Measurements from ENCODE around the gene PFDN1.

The PFDN1 gene

GRCh38 chr5:140266471-140267200, 36.3 kb downstream of the PFDN1 start:
- DNase-seq (ENCODE audit: low spot score), result no peak
- TF ChIP-seq CTCF (IDR thresholded peaks at IDR 0.05; ENCODE audit: extremely low read depth, insufficient read depth, missing control alignments), result no peak
- in situ Hi-C loops (cut with MboI; ENCODE audit: low pct_unique_long_range_greater_than_20kb, low sequenced_read_pairs, unreplicated experiment), result no loop called here

GRCh38 chr5:140265845-140266244, 37.1 kb downstream of the PFDN1 start:
- no peak for TF ChIP-seq CTCF (IDR thresholded peaks at IDR 0.05; ENCODE audit: extremely low read depth, insufficient read depth, missing control alignments)
- in situ Hi-C loops (cut with MboI; ENCODE audit: low pct_unique_long_range_greater_than_20kb, low sequenced_read_pairs, unreplicated experiment), result no loop called here
- DNase-seq (ENCODE audit: low spot score), result no peak

- TF ChIP-seq CTCF (IDR thresholded peaks at IDR 0.05; ENCODE audit: extremely low read depth, insufficient read depth, missing control alignments), result no peak
- in situ Hi-C loops (cut with MboI; ENCODE audit: low pct_unique_long_range_greater_than_20kb, low sequenced_read_pairs, unreplicated experiment), result no loop called here
- DNase-seq (ENCODE audit: low spot score), result no peak
These were observed 40.1 kb downstream of the PFDN1 start for GRCh38 chr5:140262839-140263238.

GRCh38 chr5:140262221-140262620, 40.7 kb downstream of the PFDN1 start:
- no peak for DNase-seq (ENCODE audit: low spot score)
- TF ChIP-seq CTCF (IDR thresholded peaks at IDR 0.05; ENCODE audit: extremely low read depth, insufficient read depth, missing control alignments), result no peak
- in situ Hi-C loops (cut with MboI; ENCODE audit: low pct_unique_long_range_greater_than_20kb, low sequenced_read_pairs, unreplicated experiment), result no loop called here

GRCh38 chr5:140261403-140262171, 41.3 kb downstream of the PFDN1 start:
- in situ Hi-C loops (cut with MboI; ENCODE audit: low pct_unique_long_range_greater_than_20kb, low sequenced_read_pairs, unreplicated experiment), result no loop called here
- no peak for TF ChIP-seq CTCF (IDR thresholded peaks at IDR 0.05; ENCODE audit: extremely low read depth, insufficient read depth, missing control alignments)
- DNase-seq (ENCODE audit: low spot score), result no peak

GRCh38 chr5:140260089-140260656, 42.7 kb downstream of the PFDN1 start:
- no peak for TF ChIP-seq CTCF (IDR thresholded peaks at IDR 0.05; ENCODE audit: extremely low read depth, insufficient read depth, missing control alignments)
- DNase-seq (ENCODE audit: low spot score), result no peak
- in situ Hi-C loops (cut with MboI; ENCODE audit: low pct_unique_long_range_greater_than_20kb, low sequenced_read_pairs, unreplicated experiment), result no loop called here

Data from GM13977 (cell line).